HTR-8/SVneo (cell line): Measurements from ENCODE around the gene BMP6.
"Not testable (repeated sequence)": the region's sequence is repeated elsewhere in the genome, so short reads cannot be mapped to it uniquely, and the experiment has no call there.

Source experiments
- DNase-seq: peaks from one replicate; pipeline ENCODE4 v3.0.0; 2011; ENCODE audit warnings: low spot score, mixed read lengths; ENCODE audit not compliant: insufficient read length
- FAIRE-seq: peaks from 2 replicates; lab custom pipeline; 2011; peaks lifted over from hg19 to GRCh38; lab: Jason Lieb, UNC

Gene BMP6

GRCh38 chr6:7897461-7898192 is 171.7 kb downstream of the BMP6 start:
- FAIRE-seq (no peak), DNase-seq (no peak)

DNA sequence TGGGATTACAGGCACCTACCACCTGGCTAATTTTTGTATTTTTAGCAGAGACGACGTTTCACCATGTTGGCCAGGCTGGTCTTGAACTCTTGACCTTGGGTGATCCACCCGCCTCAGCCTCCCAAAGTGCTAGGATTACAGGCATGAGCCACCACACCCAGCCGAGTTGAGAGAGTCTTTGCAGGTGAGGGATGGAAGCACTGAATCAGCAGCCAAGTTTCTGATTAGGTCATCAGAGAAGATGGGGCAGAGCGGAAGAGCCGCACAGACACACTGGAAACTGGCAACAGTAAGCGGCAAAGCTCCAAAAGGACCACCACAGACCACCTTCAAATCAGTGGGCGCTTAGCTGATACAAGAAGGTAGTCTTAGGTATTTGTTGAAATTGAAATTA is 172.3 kb downstream of the BMP6 start:
- not testable (repeated sequence) for DNase-seq, FAIRE-seq

DNA sequence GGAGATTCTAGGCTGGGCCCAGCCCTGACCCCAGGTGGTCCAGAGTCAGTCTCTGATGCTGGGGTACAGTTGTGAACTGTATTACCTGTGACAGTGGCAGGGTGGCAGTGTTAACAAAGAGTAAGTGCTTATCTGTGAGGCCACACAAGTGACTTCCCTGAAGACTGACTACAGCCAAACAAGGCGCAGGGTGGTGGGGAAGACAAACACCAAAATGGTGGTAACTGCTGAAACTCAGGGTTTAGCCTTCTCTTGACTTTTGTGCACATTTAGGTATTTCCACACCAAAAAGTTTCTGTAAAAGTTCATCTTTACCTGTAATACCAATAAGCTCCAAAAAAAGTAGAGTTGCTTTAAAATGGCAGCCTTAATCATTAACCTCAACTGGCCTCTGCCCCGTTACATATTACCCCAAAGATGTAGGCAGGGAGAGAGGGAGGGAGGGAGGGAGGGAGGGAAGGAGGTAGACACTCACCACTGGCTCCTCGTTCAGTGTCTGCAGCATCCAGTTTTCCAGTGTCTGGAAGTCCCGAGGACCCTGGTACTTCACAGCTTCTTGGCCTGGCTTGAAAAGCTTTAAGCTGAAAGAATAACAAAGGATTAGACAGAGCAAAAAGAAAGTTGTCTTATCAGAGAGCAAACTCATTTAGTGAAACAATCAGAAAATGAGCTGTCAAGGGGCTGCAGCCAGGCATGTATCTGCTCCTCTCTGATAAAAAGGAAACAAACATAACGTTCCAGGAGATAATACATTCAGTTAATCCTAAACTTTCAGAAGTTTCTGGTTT is 173.4 kb downstream of the BMP6 start:
- DNase-seq: no peak

GRCh38 chr6:7899889-7900213 is 174.0 kb downstream of the BMP6 start:
- FAIRE-seq: no peak
- no peak for DNase-seq

More for the DNA sequence above, 173.4 kb downstream of the BMP6 start:
- FAIRE-seq: no peak

- FAIRE-seq: no peak
- DNase-seq: no peak
Measured at GRCh38 chr6:7900621-7901020, 174.7 kb downstream of the BMP6 start.

DNA sequence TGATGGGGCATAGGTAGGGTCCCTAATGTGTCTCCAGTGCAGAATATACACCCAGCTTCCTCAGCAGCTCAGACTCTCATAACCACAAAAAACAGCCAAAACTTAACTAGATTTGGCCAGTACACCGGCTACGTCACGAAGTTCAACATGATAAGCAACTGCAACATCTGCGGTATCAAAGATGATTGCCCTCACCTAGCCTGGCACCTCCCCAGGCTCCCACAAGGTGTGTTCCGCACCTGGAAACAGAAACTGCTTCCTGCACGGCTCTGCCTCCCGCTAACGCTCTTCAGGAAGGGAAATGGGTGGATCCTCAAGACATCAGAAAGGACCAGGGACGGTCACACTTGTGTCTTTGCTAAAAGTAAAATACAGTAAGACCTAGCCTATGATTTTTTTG is 175.2 kb downstream of the BMP6 start:
- DNase-seq: no peak
- no peak for FAIRE-seq

DNA sequence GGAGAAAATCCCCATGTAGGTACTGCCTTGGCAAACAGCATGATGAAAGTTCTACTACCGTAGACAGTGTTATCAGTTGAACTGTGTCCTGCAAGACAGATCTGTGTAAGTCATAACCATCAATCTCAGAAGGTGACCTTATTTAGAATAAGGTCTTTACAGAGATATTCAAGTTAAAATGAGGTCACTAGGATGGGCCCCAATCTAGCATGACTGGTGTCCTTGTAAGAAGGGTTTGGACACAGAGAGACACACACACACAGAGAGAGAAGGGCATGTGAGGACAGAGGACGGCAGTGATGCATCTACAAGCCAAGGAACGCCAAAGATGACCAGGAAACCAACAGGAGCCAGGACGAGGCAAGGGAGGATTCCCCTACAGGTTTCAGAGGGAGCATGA is 175.9 kb downstream of the BMP6 start:
- no peak for FAIRE-seq
- no peak for DNase-seq

DNA sequence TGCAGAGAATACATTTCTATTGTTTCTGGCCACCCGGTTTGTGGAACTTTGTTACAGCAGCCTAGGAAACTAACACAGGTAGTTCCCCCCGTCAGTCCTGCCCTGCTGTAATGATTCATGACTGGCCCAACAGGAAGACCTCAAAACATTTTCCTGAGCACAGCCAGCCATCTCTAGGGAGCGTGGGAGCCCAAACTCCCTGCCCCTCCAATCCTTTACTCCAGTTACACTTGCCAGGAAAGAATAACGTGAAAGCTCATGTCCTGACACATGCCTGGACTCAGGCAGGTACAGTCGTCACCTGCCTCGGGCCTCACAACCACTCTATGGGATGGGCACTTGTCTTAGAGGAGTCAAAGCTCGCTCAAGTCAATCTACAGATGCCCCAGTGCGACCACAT is 176.3 kb downstream of the BMP6 start:
- FAIRE-seq (no peak), DNase-seq (no peak)

DNA sequence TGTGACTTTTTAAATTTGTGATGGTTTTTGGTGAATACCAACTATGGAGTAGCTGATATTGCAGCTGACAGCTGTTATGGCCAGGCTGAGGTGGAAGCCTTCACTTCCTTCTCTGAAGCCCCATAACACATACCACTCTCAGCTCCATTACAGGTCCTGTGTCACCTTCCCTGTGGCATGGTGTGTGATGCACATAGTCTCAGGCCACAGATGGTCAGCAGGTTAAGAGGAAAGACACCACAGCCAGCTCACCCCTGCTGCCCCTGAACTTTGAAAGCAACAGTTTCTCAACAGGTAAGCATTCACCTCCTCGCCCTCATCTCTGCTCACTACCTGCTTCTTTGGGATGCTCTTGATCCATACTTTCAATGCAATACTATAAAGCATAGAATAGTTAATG is 177.0 kb downstream of the BMP6 start:
- no peak for FAIRE-seq

DNA sequence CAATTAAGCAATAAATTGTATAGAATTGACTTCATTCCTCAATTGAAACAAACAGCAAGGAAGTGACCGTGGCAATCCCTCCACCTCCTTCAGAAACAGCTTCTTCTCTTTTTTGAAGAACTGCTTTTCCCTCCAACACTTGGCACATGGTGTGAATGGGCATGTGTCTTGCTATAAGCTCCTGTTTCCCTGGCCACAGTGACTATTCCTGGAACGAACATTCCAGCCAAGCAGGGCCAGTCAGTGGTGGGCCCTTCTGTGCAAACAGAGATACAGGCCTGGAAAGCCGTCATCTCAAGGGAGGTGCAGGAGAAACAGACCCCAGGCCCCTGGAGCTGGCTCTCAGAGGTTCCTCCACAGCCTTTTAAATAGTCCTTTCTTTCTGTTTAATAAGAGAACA is 177.8 kb downstream of the BMP6 start:
- FAIRE-seq: no peak
- no peak for DNase-seq

More for the DNA sequence above, 177.0 kb downstream of the BMP6 start:
- no peak for DNase-seq

DNA sequence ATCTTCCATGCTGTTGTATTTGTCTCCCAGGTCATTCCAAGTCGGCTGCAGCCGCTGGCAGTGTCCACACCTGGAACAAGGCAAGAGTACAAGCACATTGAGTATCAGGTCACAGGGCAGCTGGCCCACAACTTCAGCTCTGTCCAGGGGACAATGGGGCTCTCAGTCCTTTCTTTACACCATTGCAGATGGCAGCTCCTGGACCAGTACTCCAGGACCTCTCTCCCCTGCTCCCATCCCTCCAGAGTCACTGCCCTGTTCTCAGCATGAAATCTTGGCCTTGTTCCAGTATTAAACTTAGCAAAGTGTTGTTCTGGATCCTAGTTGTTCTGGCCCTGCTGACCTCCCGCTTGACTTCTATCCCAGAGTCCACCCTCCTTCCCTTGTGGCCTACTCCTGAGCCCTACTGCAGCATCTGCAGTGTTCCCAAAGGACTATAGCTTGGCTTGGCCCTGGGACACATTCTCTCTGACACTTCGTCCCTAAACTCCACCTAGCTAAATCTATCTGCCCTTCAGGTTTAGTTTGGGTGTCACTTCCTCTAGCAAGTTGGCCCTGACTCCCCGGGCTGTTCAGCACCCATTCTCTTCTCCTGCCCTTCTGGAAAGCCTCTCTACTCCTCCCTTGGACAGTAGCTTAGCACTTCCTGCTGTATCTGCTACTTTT is 178.9 kb downstream of the BMP6 start:
- FAIRE-seq: no peak

GRCh38 chr6:7905416-7905815 is 179.5 kb downstream of the BMP6 start:
- FAIRE-seq (no peak), DNase-seq (no peak)

More for the DNA sequence above, 178.9 kb downstream of the BMP6 start:
- no peak for DNase-seq

- DNase-seq: no peak
- FAIRE-seq: no peak
Measured at GRCh38 chr6:7906741-7907140, 180.8 kb downstream of the BMP6 start.

GRCh38 chr6:7907159-7907558 is 181.3 kb downstream of the BMP6 start:
- FAIRE-seq (no peak), DNase-seq (no peak)

DNA sequence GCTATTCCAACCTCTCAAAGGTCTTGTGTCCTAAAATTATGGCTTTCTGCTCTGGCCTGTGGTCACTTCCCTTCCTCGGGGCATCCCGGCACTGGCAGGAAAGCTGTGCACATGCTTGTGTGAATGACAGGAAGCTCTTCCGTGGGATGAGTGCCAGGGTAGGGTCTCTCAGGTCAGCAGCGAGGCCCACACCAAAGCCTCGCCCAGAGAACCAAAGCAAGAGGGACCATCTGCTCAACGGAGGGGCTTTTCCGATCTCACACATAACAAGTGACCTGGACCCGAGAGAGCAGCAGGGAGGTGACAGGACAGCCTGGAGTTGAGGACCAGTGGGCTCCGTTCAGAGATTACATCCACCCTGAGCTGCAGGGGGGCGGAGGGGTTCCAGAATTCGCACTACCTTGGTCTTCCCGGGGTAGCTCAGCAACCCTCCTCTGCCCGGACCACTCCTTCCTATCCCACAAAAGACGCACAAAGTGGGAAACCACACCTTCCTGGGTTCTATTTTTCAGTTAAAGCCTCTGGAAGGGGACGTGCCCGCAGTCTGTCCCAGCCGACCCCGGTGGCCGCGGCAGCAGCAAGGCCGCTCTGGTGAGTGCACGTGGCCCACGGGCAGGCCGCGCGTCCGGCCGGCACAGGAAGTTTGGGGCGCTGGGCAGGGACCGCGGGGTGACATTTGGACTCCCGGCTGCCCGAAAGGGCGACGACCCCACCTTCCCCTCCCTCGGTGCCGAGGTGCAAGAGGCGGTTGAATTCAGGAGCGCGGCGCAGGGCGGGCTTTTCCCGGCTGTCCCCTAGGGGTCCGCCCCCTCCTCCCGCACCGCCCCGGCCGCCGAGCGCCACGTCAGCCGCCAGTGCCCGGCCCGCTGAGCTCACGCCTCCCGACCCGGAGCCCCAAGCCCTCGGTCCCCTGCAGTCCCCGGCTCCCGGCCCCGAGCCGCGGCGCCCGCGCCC is 183.7 kb downstream of the BMP6 start:
- DNase-seq: peak; percentile 62
- FAIRE-seq: no peak

GRCh38 chr6:7910298-7910653 is 184.4 kb downstream of the BMP6 start:
- no peak for FAIRE-seq

GRCh38 chr6:7910654-7911344 is 184.9 kb downstream of the BMP6 start, which contains the start of gene TXNDC5:
TSS of gene TXNDC5 (minus strand) at chr6:7910788. CDS start at chr6:7910776, 12 bp downstream.
- FAIRE-seq: no peak
- DNase-seq: peak; percentile 75

More at GRCh38 chr6:7910298-7910653, 184.4 kb downstream of the BMP6 start:
- DNase-seq: no peak

DNA sequence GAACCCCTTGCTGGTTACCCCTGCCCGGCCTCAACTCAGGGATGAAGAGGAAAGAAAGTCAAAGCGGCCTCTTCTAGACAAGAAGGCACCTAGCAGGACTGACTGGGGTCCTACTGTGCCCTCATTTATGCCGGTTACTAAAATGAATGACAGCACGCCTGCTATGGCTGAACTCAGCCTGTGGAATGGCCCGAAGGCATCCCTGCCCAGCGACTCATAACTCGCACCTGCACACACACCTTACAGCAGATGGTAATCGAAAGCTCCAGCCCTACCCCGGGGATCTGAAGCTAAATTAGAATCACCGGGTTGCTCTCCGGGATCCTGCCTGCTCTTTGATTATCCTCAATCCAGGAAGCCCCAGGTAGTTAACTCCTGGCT is 185.4 kb downstream of the BMP6 start:
- no peak for DNase-seq
- no peak for FAIRE-seq

- DNase-seq (no peak), FAIRE-seq (no peak)
Measured at GRCh38 chr6:7912024-7912423, 186.1 kb downstream of the BMP6 start.
